Superior temporal gyrus (tissue), 1 donor: Measurements from ENCODE around the gene LIN54.

Source experiments
- DNase-seq: peaks from one replicate; pipeline ENCODE4 v3.0.0-alpha.2; 2016; ENCODE audit errors: extremely low spot score

LIN54 gene

GRCh38 chr4:82891707-82892466, 118.7 kb downstream of the LIN54 start:
- no peak for DNase-seq

- DNase-seq: peak; percentile 95
Observed at GRCh38 chr4:82890901-82891706, 119.5 kb downstream of the LIN54 start, which contains the start of gene SEC31A. Gene SEC31A (minus strand): TSS chr4:82891153. CDS start chr4:82881936, 9,217 bp downstream.

- peak; percentile 38 for DNase-seq
Observed at GRCh38 chr4:82890528-82890900, 120.1 kb downstream of the LIN54 start.

GRCh38 chr4:82889287-82889686, 121.3 kb downstream of the LIN54 start:
- DNase-seq: no peak

GRCh38 chr4:82886147-82886942, 124.3 kb downstream of the LIN54 start:
- DNase-seq: no peak

GRCh38 chr4:82885410-82885809, 125.2 kb downstream of the LIN54 start:
- DNase-seq: no peak
